ENCODE results near the gene RNU1-3. TPM values are rescaled to one million over a fixed set of nuclear protein-coding genes. Genes with fewer than 3 reads are reported as not detected.
"Not testable (repeated sequence)": the region's sequence is repeated elsewhere in the genome, so short reads cannot be mapped to it uniquely, and the experiment has no call there.

The RNU1-3 gene
- polyA plus RNA-seq, 1 donor (not counting 4 experiments of a cell fraction or from before 2014, with no cell fraction given): 67.0 TPM

DNA sequence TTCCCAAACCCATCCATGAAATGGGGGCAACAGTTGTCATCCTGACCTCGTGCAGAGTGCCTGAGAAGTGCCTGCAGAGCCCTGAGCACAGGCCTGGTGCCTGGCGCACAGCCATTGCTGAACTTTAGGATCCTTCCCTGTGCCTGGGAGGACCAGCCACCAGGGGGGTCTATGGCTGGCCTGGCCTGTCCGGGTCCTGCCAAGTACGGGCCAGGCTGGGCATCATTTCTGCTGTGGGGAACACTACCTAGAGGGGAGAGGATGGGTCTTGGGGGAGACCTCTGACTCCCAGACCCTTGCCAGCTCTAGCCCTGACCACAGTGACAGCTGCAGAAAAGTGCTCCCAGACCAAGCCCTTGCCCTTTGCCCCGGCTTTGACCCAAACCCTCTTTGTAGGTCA lies 45.4 kb upstream of the RNU1-3 start:
- DNase-seq (ENCODE audit: low read depth, low spot score); H3K9ac ChIP-seq (ENCODE audit: control insufficient read depth, extremely low read depth, insufficient read depth, low read length); H3K27me3 ChIP-seq (ENCODE audit: control insufficient read depth, extremely low read depth, insufficient read depth, low read length); H4K20me1 ChIP-seq (ENCODE audit: control insufficient read depth, extremely low read depth, insufficient read depth, low read length); H3K27ac ChIP-seq (ENCODE audit: control insufficient read depth, insufficient read depth, low read length); H3K4me3 ChIP-seq (ENCODE audit: control insufficient read depth in 2 of 3, extremely low read depth in 1 of 3, insufficient read depth in 2 of 3, low read depth in 1 of 3, low read length in 3 of 3); H3K4me1 ChIP-seq (ENCODE audit: control insufficient read depth, extremely low read depth, insufficient read depth, low read length); dilution Hi-C loops (cut with MboI; ENCODE audit: extremely low pct_ligation_motif_present, low sequenced_read_pairs); H3K36me3 ChIP-seq (ENCODE audit: control insufficient read depth in 2 of 2, extremely low read depth in 1 of 2, insufficient read depth in 2 of 2, low read length in 2 of 2); H3K79me2 ChIP-seq (ENCODE audit: control insufficient read depth, insufficient read depth, low read length); H3K4me2 ChIP-seq (ENCODE audit: control insufficient read depth, extremely low read depth, insufficient read depth, low read depth, low read length); FAIRE-seq; H3K9me3 ChIP-seq (ENCODE audit: control insufficient read depth, low read depth, low read length); H2AFZ ChIP-seq (ENCODE audit: control insufficient read depth, low read length); H3K9me1 ChIP-seq (ENCODE audit: control insufficient read depth, extremely low read depth, insufficient read depth, low read length): not testable (repeated sequence)

DNA sequence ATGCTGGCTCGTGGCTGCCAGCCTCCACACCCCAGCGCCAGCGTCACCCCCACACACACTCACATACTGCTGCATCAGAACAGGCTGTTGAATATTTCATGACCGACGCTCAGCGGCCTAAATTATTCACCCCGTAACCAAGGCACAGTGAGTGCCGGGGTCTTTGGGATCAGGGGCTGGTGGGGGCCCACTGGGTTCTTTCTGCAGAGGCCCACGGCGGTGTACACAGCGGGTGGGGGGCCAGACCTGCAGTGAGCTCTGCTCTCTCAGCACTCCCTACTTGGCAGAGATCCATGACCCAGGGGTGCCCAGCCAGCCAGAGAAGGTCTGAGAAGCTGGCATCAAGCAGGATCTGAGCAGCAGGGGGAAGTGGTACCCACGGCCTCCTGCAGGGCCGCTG lies 43.9 kb upstream of the RNU1-3 start:
- H3K27me3 ChIP-seq (ENCODE audit: control insufficient read depth, extremely low read depth, insufficient read depth, low read length); H3K4me3 ChIP-seq (ENCODE audit: control insufficient read depth in 2 of 3, extremely low read depth in 1 of 3, insufficient read depth in 2 of 3, low read depth in 1 of 3, low read length in 3 of 3); dilution Hi-C loops (cut with MboI; ENCODE audit: extremely low pct_ligation_motif_present, low sequenced_read_pairs); H3K36me3 ChIP-seq (ENCODE audit: control insufficient read depth in 2 of 2, extremely low read depth in 1 of 2, insufficient read depth in 2 of 2, low read length in 2 of 2); FAIRE-seq; H3K4me1 ChIP-seq (ENCODE audit: control insufficient read depth, extremely low read depth, insufficient read depth, low read length); H2AFZ ChIP-seq (ENCODE audit: control insufficient read depth, low read length); H3K4me2 ChIP-seq (ENCODE audit: control insufficient read depth, extremely low read depth, insufficient read depth, low read depth, low read length); DNase-seq (ENCODE audit: low read depth, low spot score); H3K9ac ChIP-seq (ENCODE audit: control insufficient read depth, extremely low read depth, insufficient read depth, low read length); H3K9me1 ChIP-seq (ENCODE audit: control insufficient read depth, extremely low read depth, insufficient read depth, low read length); H3K79me2 ChIP-seq (ENCODE audit: control insufficient read depth, insufficient read depth, low read length); H3K9me3 ChIP-seq (ENCODE audit: control insufficient read depth, low read depth, low read length); H3K27ac ChIP-seq (ENCODE audit: control insufficient read depth, insufficient read depth, low read length); H4K20me1 ChIP-seq (ENCODE audit: control insufficient read depth, extremely low read depth, insufficient read depth, low read length): not testable (repeated sequence)

- H3K36me3 ChIP-seq (ENCODE audit: control insufficient read depth in 2 of 2, extremely low read depth in 1 of 2, insufficient read depth in 2 of 2, low read length in 2 of 2); H3K27ac ChIP-seq (ENCODE audit: control insufficient read depth, insufficient read depth, low read length); H3K4me1 ChIP-seq (ENCODE audit: control insufficient read depth, extremely low read depth, insufficient read depth, low read length); H4K20me1 ChIP-seq (ENCODE audit: control insufficient read depth, extremely low read depth, insufficient read depth, low read length); H3K79me2 ChIP-seq (ENCODE audit: control insufficient read depth, insufficient read depth, low read length); H3K9ac ChIP-seq (ENCODE audit: control insufficient read depth, extremely low read depth, insufficient read depth, low read length); dilution Hi-C loops (cut with MboI; ENCODE audit: extremely low pct_ligation_motif_present, low sequenced_read_pairs); H2AFZ ChIP-seq (ENCODE audit: control insufficient read depth, low read length); H3K9me1 ChIP-seq (ENCODE audit: control insufficient read depth, extremely low read depth, insufficient read depth, low read length); H3K4me2 ChIP-seq (ENCODE audit: control insufficient read depth, extremely low read depth, insufficient read depth, low read depth, low read length); FAIRE-seq; H3K27me3 ChIP-seq (ENCODE audit: control insufficient read depth, extremely low read depth, insufficient read depth, low read length); H3K9me3 ChIP-seq (ENCODE audit: control insufficient read depth, low read depth, low read length); H3K4me3 ChIP-seq (ENCODE audit: control insufficient read depth in 2 of 3, extremely low read depth in 1 of 3, insufficient read depth in 2 of 3, low read depth in 1 of 3, low read length in 3 of 3); DNase-seq (ENCODE audit: low read depth, low spot score): not testable (repeated sequence)
- TF ChIP-seq, protein P1, sequence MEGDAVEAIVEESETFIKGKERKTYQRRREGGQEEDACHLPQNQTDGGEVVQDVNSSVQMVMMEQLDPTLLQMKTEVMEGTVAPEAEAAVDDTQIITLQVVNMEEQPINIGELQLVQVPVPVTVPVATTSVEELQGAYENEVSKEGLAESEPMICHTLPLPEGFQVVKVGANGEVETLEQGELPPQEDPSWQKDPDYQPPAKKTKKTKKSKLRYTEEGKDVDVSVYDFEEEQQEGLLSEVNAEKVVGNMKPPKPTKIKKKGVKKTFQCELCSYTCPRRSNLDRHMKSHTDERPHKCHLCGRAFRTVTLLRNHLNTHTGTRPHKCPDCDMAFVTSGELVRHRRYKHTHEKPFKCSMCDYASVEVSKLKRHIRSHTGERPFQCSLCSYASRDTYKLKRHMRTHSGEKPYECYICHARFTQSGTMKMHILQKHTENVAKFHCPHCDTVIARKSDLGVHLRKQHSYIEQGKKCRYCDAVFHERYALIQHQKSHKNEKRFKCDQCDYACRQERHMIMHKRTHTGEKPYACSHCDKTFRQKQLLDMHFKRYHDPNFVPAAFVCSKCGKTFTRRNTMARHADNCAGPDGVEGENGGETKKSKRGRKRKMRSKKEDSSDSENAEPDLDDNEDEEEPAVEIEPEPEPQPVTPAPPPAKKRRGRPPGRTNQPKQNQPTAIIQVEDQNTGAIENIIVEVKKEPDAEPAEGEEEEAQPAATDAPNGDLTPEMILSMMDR (optimal IDR thresholded peaks at IDR 0.05 in 1 of 3, IDR thresholded peaks at IDR 0.05 in 1 of 3, conservative IDR thresholded peaks at IDR 0.05 in 1 of 3; ENCODE audit: extremely low read depth in 1 of 3, insufficient read depth in 2 of 3, low read length in 3 of 3): peak in 2 of 3 experiments; percentile 48 to 56
Observed at GRCh38 chr1:16709659-16710087, 42.9 kb upstream of the RNU1-3 start.

DNA sequence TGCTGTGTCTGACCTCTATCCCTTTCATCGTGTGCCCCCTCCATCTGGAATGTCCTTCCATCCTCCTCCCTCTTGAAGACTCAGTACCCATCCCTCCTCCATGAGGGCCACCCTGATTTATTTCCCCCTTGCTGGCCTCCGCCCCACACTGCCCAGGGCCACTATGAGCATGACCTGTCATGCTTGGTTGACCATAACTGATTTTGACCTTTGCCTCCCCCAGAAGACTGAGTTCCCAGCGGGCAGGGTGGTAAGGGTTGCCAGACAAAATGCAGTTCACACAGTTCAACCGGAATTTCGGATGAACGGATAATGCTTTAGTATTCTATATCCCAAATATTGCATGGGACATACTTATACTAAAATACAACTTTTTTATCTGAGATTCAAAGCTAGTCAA lies 42.0 kb upstream of the RNU1-3 start:
- H3K4me1 ChIP-seq (ENCODE audit: control insufficient read depth, extremely low read depth, insufficient read depth, low read length); H3K4me2 ChIP-seq (ENCODE audit: control insufficient read depth, extremely low read depth, insufficient read depth, low read depth, low read length); H3K4me3 ChIP-seq (ENCODE audit: control insufficient read depth in 2 of 3, extremely low read depth in 1 of 3, insufficient read depth in 2 of 3, low read depth in 1 of 3, low read length in 3 of 3); H4K20me1 ChIP-seq (ENCODE audit: control insufficient read depth, extremely low read depth, insufficient read depth, low read length); H3K9me1 ChIP-seq (ENCODE audit: control insufficient read depth, extremely low read depth, insufficient read depth, low read length); H3K27me3 ChIP-seq (ENCODE audit: control insufficient read depth, extremely low read depth, insufficient read depth, low read length); H3K27ac ChIP-seq (ENCODE audit: control insufficient read depth, insufficient read depth, low read length); FAIRE-seq; H3K36me3 ChIP-seq (ENCODE audit: control insufficient read depth in 2 of 2, extremely low read depth in 1 of 2, insufficient read depth in 2 of 2, low read length in 2 of 2); H3K79me2 ChIP-seq (ENCODE audit: control insufficient read depth, insufficient read depth, low read length); H2AFZ ChIP-seq (ENCODE audit: control insufficient read depth, low read length); H3K9me3 ChIP-seq (ENCODE audit: control insufficient read depth, low read depth, low read length); H3K9ac ChIP-seq (ENCODE audit: control insufficient read depth, extremely low read depth, insufficient read depth, low read length); DNase-seq (ENCODE audit: low read depth, low spot score); dilution Hi-C loops (cut with MboI; ENCODE audit: extremely low pct_ligation_motif_present, low sequenced_read_pairs): not testable (repeated sequence)
